ENCODE data around the gene ANKRD66.

- TF ChIP-seq CTCF (IDR thresholded peaks at IDR 0.05; ENCODE audit: insufficient read depth, low read length) (no peak), GABPA (IDR thresholded peaks at IDR 0.05; ENCODE audit: low read depth) (no peak), POLR2AphosphoS5 (IDR thresholded peaks at IDR 0.05; ENCODE audit: low read depth) (no peak), SPI1 (IDR thresholded peaks at IDR 0.05; ENCODE audit: borderline replicate concordance, low read depth) (no peak)
These were observed 3.1 kb upstream of the ANKRD66 start for GRCh38 chr6:46743425-46744158.
